Gastroesophageal sphincter (tissue), 4 donors: ENCODE measurements around the gene PLAGL2. TPM values are rescaled to one million over a fixed set of nuclear protein-coding genes. Genes with fewer than 3 reads are reported as not detected.
A peak's percentile ranks its signal among the peaks of the same experiment; 100 is the strongest.
"Not testable (repeated sequence)": the region's sequence is repeated elsewhere in the genome, so short reads cannot be mapped to it uniquely, and the experiment has no call there.

Experiments used
- ATAC-seq: fragments of 150-250 bp; one replicate; pipeline ENCODE4 v1.9.1; 2016; ENCODE audit warnings: mild to moderate bottlenecking, moderate library complexity
- H3K27ac ChIP-seq, 4 donors: fragments of 200-600 bp; sonication (generic) in 3 of 4; 1 replicate in 3 of 4; 2 replicates in 1 of 4; pipeline ENCODE4 v1.5.1; 2016 to 2019
- H3K27me3 ChIP-seq: fragments of 200-600 bp; sonication (generic); one replicate; pipeline ENCODE4 v1.5.1; 2019
- H3K36me3 ChIP-seq, 2 donors: fragments of 200-600 bp; sonication (generic); one replicate each; pipeline ENCODE4 v1.5.1; 2019; ENCODE audit warnings: control low read depth in 1 of 2
- H3K4me1 ChIP-seq, 3 donors: fragments of 200-600 bp; sonication (generic); 1 replicate in 2 of 3; 2 replicates in 1 of 3; pipeline ENCODE4 v1.5.1; 2016 to 2019; ENCODE audit warnings: control low read depth in 2 of 3
- H3K4me3 ChIP-seq, 2 donors: fragments of 200-600 bp; sonication (generic); one replicate each; pipeline ENCODE4 v1.5.1; 2019; ENCODE audit warnings: mild to moderate bottlenecking in 1 of 2, moderate library complexity in 1 of 2
- H3K9me3 ChIP-seq, 3 donors: fragments of 200-600 bp; sonication (generic); one replicate each; pipeline ENCODE4 v1.5.1; 2017 to 2019; ENCODE audit warnings: control low read depth in 2 of 3
- CTCF ChIP-seq, 4 experiments: fragments of 200-600 bp in 2 of 4; fragments of 450-650 bp in 2 of 4; sonication (generic) in 1 of 4; IDR thresholded peaks; one replicate each; pipeline ENCODE4 v1.5.1; 2017 to 2019; ENCODE audit warnings: antibody characterized with exemption in 4 of 4, mild to moderate bottlenecking in 2 of 4, moderate library complexity in 2 of 4
- EP300 ChIP-seq: sonication (generic); formaldehyde crosslinking; IDR thresholded peaks from one replicate; pipeline ENCODE4 v1.6.1; 2017; ENCODE audit warnings: antibody characterized with exemption, mild to moderate bottlenecking
- POLR2A ChIP-seq, 2 donors: fragments of 450-650 bp; IDR thresholded peaks; one replicate each; pipeline ENCODE4 v1.6.1; 2017; ENCODE audit warnings: antibody characterized with exemption in 2 of 2, mild to moderate bottlenecking in 2 of 2, moderate library complexity in 1 of 2
- POLR2AphosphoS5 ChIP-seq: sonication (generic); formaldehyde crosslinking; IDR thresholded peaks from one replicate; pipeline ENCODE4 v1.6.1; 2017; ENCODE audit warnings: antibody characterized with exemption
- WGBS, 2 donors: methylation state at CpG; one replicate each; pipeline ENCODE4 v1.1.5; 2018; ENCODE audit warnings: low coverage in 1 of 2; 5-methylcytosine and 5-hydroxymethylcytosine counted together
- total RNA-seq, 4 donors: library from RNA; depleted of rRNA; stranded (reverse); fragments of >200 nt; gene quantifications; one replicate each; pipeline ENCODE4 v1.1.0, GENCODE V29; 2016

The PLAGL2 gene
- total RNA-seq, 4 donors from 2014 or later = 5.8 to 11.0 (median 6.1) TPM

DNA sequence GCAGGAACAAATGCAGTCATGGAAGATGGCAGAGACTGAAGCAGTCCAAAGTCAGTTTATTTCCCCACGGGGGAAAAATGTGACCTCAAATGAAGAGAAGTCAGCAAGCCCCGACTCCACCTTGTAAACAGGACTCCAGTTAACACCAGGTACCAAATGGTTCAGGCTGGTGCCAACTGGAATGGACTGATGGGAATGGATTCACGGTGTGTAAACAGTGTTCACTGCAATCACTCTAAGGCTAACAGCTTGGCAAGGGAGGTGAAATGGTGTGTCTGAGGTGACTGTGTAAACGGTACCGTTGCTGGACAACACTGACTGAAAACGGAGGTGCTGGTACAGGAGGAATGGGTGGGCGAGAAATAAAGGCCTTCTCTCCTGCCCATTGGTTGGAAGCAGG, 12.0 kb downstream of the PLAGL2 start:
- Histone ChIP-seq H3K27ac (peak overlapping the region in 2 of 4 donors; percentile 24 to 35), H3K9me3 (no peaks in the 10 kb centered on the region), H3K36me3 (peaks cover 0 to 62% of the 10 kb centered on the region in 2 donors), H3K4me3 (no peak overlapping the region), H3K4me1 (peaks cover 0 to 27% (median 0%) of the 10 kb centered on the region in 3 donors), H3K27me3 (no peaks in the 10 kb centered on the region)
- ATAC-seq = no peak
- WGBS, 2 donors = 56 to 58% methylated on average over 7 of the region's 7 CpGs
- TF ChIP-seq POLR2AphosphoS5 = peak; percentile 38
- no peak for TF ChIP-seq EP300

DNA sequence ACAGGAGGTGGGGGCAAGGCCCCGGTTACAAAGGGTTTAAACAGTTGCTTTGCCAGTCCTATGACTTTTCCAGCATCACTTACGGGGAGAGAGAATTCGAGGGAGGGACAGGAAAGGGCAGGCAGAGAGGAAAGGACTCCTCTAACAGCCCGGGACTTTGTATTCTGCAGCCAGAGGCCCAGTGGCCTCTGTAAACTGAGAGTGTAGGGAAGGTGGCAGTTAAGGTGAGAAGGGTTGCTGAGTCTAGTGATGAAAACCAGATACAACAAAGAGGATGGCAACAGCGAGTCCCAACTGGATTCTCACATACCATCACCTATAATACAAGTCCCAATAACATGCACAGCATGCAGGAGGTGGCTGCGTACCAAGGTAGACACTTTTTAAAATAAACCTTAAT, 13.5 kb downstream of the PLAGL2 start:
- TF ChIP-seq CTCF (IDR thresholded peaks at IDR 0.05) = no peak
- TF ChIP-seq EP300 = no peak
- TF ChIP-seq POLR2A (IDR thresholded peaks at IDR 0.05) = no peak
- no peak for TF ChIP-seq POLR2AphosphoS5
- WGBS, 2 donors = 71 to 100% methylated on average over 1 to 6 of the region's 6 CpGs
- Histone ChIP-seq H3K36me3 (peaks cover 0 to 47% of the 10 kb centered on the region in 2 donors), H3K4me1 (peaks cover 0 to 40% (median 4%) of the 10 kb centered on the region in 3 donors), H3K27me3 (no peaks in the 10 kb centered on the region), H3K27ac (peak overlapping the region in 1 of 4 donors; percentile 35), H3K9me3 (no peaks in the 10 kb centered on the region), H3K4me3 (no peak overlapping the region)
- ATAC-seq = no peak

- not testable (repeated sequence) for H3K27ac ChIP-seq, ATAC-seq, H3K27me3 ChIP-seq, H3K4me3 ChIP-seq, H3K9me3 ChIP-seq
- Histone ChIP-seq H3K36me3 (peaks cover 0 to 40% of the 10 kb centered on the region in 2 donors), H3K4me1 (peaks cover 0 to 47% (median 10%) of the 10 kb centered on the region in 3 donors)
- 33 to 80% methylated on average over 1 to 5 of the region's 5 CpGs for WGBS, 2 donors
These were observed 14.2 kb downstream of the PLAGL2 start for GRCh38 chr20:32193336-32193735.

- peaks cover 0 to 34% of the 10 kb centered on the region in 2 donors for H3K36me3 ChIP-seq
- H3K27me3 ChIP-seq = no peaks in the 10 kb centered on the region
- TF ChIP-seq POLR2A (IDR thresholded peaks at IDR 0.05) (no peak), EP300 (no peak), CTCF (IDR thresholded peaks at IDR 0.05) (no peak), POLR2AphosphoS5 (no peak)
- peaks cover 0 to 53% (median 10%) of the 10 kb centered on the region in 3 donors for H3K4me1 ChIP-seq
- no peak overlapping the region for H3K27ac ChIP-seq
- H3K4me3 ChIP-seq = no peak overlapping the region
- 41 to 42% methylated on average over 2 to 3 of the region's 3 CpGs for WGBS, 2 donors
- ATAC-seq = no peak
- H3K9me3 ChIP-seq = no peaks in the 10 kb centered on the region
These were observed 14.8 kb downstream of the PLAGL2 start for GRCh38 chr20:32192698-32193097.

DNA sequence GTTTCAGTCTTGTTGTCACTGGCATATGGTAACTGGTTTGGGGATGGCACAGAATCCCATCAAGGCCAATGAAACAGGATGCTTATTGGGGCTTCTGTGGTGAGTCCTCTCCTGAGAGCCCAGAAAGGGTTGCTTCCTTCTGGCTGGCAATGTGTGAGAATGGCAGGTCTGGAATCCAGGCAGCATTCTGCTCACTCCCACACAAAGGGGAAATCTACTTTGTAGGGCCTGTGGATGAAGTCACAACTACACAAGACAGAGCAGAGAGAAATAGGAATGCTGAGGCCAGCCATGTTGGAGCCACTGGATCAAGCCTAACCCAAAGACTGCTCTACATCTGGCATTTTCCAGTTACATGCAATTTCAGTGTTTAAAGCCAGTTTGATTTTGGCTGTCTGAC, 15.7 kb downstream of the PLAGL2 start:
- Histone ChIP-seq H3K27ac (peak overlapping the region in 2 of 4 donors; percentile 13 to 88), H3K9me3 (no peaks in the 10 kb centered on the region), H3K36me3 (peaks cover 0 to 25% of the 10 kb centered on the region in 2 donors), H3K4me3 (no peak overlapping the region), H3K27me3 (no peaks in the 10 kb centered on the region), H3K4me1 (peaks cover 0 to 62% (median 10%) of the 10 kb centered on the region in 3 donors)
- no peak for ATAC-seq
- no peak for TF ChIP-seq EP300
- no peak for TF ChIP-seq CTCF (IDR thresholded peaks at IDR 0.05)
- TF ChIP-seq POLR2A (IDR thresholded peaks at IDR 0.05) = no peak
- TF ChIP-seq POLR2AphosphoS5 = no peak

DNA sequence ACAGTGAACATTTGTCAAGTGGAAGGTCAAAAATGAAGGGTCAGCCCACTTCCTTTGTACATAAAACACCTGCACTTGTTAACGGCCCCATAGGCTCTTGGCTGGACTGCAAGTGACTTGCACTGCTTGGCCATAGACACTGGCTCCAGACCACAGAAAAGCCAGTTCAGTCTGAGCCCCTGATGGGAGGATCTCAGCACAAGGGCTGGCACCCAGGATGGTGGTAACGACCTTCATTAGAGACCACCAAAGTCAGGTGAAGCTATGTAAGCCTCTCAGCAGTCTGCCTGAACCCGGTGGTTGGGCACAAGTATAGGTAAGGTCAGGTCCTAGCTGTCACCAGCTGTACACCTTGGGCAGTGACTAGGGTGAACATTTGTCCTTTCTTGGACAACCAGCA, 16.1 kb downstream of the PLAGL2 start:
- H3K27ac ChIP-seq = peak overlapping the region in 3 of 4 donors; percentile 13 to 88 (median 88)
- peaks cover 0 to 65% (median 10%) of the 10 kb centered on the region in 3 donors for H3K4me1 ChIP-seq

More for the DNA sequence above, 16.1 kb downstream of the PLAGL2 start:
- WGBS, 2 donors = 45 to 100% methylated on average over 1 to 3 of the region's 3 CpGs
- Histone ChIP-seq H3K36me3 (peaks cover 0 to 21% of the 10 kb centered on the region in 2 donors), H3K4me3 (no peak overlapping the region), H3K27me3 (no peaks in the 10 kb centered on the region), H3K9me3 (no peaks in the 10 kb centered on the region)
- TF ChIP-seq POLR2A (IDR thresholded peaks at IDR 0.05) (no peak), EP300 (no peak), CTCF (IDR thresholded peaks at IDR 0.05) (no peak), POLR2AphosphoS5 (no peak)
- ATAC-seq = no peak
